Measurements from ENCODE around the gene TMEM235.
"Not testable (repeated sequence)": the region's sequence is repeated elsewhere in the genome, so short reads cannot be mapped to it uniquely, and the experiment has no call there.

Gene TMEM235

GRCh38 chr17:78235022-78235421 lies 3.6 kb downstream of the TMEM235 start:
- H3K4me3 ChIP-seq (ENCODE audit: low read length); DNase-seq (ENCODE audit: low read depth, low spot score): not testable (repeated sequence)

DNA sequence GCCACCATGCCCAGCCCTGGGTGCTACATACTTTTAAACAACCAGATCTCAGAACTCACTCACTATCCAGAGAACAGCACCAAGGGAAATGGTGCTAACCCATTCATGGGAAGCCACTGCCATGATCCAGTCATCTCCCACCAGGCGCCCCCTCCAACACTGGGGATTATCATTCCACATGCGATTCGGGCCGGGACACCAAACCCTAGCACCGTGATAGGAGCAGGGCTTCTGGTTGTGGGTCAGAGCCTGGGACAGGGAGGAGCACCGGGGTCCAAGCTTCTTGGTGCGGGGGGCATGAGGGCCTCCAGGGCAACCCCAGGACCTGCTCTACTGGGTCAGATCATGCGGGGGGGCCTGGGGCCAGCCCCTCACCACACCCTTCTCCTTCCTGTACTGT lies 4.5 kb downstream of the TMEM235 start:
- no peak overlapping the region for H3K4me3 ChIP-seq (ENCODE audit: low read length)
- DNase-seq (ENCODE audit: low read depth, low spot score): no peak

GRCh38 chr17:78236362-78237127 lies 5.1 kb downstream of the TMEM235 start:
- DNase-seq (ENCODE audit: low read depth, low spot score): no peak
- no peak overlapping the region for H3K4me3 ChIP-seq (ENCODE audit: low read length)

- DNase-seq (ENCODE audit: low read depth, low spot score): no peak
- no peak overlapping the region for H3K4me3 ChIP-seq (ENCODE audit: low read length)
These were observed 6.1 kb downstream of the TMEM235 start for GRCh38 chr17:78237401-78238012.

DNA sequence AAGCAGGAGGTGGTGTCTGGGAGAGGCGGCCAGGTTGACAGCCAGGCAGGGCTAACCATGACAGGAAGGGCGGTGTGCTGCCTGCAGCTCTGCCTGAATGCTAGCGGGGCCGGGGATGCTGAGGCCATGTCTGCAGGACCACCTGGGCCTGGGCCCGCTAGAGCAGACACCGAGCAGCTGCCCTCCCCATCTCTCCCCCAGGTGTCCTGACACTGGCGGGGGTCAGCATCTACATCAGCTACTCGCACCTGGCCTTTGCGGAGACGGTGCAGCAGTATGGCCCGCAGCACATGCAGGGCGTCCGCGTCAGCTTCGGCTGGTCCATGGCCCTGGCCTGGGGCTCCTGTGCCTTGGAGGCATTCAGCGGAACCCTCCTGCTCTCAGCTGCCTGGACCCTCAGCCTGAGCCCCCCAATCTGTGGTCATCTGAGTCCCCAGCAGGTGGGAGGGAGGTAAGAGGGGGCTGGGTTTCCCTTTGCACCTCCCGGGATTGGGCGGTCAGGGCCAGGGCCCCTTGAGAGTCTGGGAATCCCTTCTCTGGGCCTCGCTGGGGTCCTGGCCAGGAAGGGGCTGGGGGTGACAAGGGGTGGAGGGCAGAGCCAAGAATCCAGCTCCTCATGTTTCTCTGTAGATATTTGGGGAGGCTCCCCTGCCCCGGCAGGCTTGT lies 7.5 kb downstream of the TMEM235 start:
- DNase-seq (ENCODE audit: low read depth, low spot score): no peak

GRCh38 chr17:78239489-78239931 lies 8.1 kb downstream of the TMEM235 start:
- DNase-seq (ENCODE audit: low read depth, low spot score): no peak
- no peak overlapping the region for H3K4me3 ChIP-seq (ENCODE audit: low read length)

More for the DNA sequence above, 7.5 kb downstream of the TMEM235 start:
- no peak overlapping the region for H3K4me3 ChIP-seq (ENCODE audit: low read length)

DNA sequence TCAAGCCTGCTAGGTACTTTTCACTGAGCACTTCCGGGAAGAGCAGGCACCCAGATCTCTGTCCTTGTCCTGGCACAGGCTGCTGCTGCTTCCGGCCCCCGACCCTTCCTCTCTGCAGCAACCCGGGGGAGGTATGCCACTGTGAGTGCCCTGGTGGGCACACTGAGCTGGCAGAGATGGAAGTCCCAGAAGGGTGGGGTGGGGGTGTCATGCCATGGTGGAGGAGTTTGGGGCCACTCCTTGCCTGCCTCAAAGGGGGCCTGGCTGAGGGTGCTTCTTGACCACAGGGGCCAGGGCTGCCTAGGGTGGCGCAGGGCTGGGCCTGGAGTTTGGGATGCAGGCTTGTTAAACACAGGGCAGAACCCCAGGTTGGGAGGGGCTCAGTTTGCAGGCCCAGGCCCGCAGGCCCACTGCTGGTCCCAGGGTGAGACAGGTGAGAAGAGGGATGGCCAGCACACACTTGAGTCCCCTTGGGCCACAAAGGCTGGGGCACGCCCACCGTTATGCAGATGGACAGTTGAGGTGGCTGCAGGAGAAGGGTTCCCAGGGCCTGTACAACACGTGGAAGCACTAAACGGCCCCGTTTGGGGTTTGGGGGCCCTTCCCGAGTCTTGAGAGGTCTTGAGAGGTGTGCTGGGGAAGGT lies 8.7 kb downstream of the TMEM235 start:
- DNase-seq (ENCODE audit: low read depth, low spot score): no peak
- no peak overlapping the region for H3K4me3 ChIP-seq (ENCODE audit: low read length)

- DNase-seq (ENCODE audit: low read depth, low spot score): no peak
- no peak overlapping the region for H3K4me3 ChIP-seq (ENCODE audit: low read length)
These were observed 9.4 kb downstream of the TMEM235 start for GRCh38 chr17:78240839-78241238.

- no peak for DNase-seq (ENCODE audit: low read depth, low spot score)
- no peak overlapping the region for H3K4me3 ChIP-seq (ENCODE audit: low read length)
These were observed 10.0 kb downstream of the TMEM235 start for GRCh38 chr17:78241277-78242023.

DNA sequence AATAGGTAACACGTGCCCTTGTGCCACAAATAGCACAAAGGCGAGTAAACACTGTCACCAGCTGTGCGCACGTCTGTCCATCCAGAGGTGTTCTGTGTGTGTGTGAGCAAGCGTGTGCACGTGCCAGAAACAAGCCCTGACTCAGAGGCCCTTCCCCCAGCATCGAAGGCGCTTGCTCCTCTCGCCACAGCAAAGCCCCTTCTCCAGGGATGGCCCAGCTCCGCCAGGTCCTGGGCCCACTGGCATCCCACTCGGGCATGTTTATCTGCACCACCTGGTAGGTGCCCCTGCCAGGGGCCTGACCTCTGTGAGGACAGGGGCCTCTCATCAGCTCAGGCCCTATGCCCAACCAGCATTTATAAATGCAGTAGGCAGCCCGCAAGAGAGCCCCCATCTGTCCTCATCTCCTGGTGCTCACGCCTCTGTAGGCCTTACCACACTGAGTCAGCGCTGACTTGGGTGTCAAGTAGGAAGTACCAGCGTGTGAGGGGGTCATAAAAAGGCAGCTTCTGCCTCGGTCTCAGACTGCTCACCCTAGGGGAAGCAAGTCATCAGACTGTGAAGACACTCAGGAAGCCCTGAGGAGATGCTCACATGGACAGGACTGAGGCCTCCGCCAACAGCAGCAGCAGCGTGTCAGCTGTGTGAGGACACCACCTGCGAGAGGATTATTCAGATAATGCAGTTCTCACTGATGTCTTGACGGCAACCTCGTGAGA lies 10.8 kb downstream of the TMEM235 start:
- H3K4me3 ChIP-seq (ENCODE audit: low read length): no peak overlapping the region
- DNase-seq (ENCODE audit: low read depth, low spot score): no peak

DNA sequence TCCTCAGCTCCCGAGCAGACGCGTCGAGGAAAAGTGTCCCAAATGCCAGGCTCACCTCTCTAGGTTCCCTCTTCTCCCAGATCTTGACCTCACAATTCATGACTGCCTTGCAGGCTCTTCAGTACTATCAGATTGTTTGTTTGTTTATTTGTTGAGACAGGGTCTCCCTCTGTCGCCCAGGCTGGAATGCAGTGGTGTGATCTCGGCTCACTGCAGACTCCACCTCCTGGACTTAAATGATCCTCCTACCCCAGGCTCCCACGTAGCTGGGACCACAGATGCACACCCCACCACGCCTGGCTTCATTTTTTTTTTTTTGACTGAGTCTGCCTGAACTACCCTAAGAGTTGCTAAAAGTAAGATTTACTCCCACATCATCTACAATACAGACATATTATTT lies 15.9 kb downstream of the TMEM235 start:
- DNase-seq (ENCODE audit: low read depth, low spot score): no peak
- no peak overlapping the region for H3K4me3 ChIP-seq (ENCODE audit: low read length)

DNA sequence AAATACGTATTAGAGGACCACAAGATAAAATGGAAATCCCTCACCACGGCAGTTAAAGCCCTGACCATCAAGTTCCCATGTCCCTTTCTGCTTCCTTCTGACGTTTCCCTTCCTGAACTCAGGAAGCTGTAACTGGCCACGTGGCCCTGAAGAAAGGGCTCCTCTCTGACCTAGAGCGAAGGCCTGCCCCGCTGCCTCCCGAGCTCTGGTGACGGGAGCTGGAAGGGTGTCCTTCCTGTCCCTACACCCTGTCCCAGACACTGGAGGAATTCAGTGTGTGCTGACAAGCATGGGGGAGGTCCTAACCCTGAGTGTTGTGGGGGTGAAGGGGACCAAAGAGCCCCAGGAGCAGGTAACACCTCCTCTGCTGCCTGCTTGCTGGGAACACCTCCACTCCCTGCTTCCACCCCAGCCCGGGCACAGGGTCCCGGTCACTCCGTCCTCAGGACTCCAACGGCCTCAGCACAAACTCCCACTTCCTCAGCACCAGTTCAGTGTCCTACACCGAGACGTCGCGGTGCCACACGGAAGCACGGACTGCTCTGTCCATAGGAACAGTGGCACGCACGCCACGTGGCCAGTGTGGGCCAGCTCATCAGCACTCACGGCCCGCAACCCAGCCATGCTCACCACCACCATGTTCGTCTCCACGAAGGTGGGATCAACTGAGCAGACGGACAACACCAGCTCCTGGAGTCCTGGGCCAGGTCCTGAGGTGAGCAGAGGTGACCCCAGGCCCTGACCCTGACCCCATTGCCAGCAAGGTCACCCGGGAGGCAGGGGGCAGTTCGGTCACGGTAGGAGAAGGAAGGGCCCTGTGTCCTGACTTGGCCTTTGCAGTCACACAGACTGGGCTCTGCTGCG lies 16.9 kb downstream of the TMEM235 start:
- DNase-seq (ENCODE audit: low read depth, low spot score): no peak
- H3K4me3 ChIP-seq (ENCODE audit: low read length): no peak overlapping the region

DNA sequence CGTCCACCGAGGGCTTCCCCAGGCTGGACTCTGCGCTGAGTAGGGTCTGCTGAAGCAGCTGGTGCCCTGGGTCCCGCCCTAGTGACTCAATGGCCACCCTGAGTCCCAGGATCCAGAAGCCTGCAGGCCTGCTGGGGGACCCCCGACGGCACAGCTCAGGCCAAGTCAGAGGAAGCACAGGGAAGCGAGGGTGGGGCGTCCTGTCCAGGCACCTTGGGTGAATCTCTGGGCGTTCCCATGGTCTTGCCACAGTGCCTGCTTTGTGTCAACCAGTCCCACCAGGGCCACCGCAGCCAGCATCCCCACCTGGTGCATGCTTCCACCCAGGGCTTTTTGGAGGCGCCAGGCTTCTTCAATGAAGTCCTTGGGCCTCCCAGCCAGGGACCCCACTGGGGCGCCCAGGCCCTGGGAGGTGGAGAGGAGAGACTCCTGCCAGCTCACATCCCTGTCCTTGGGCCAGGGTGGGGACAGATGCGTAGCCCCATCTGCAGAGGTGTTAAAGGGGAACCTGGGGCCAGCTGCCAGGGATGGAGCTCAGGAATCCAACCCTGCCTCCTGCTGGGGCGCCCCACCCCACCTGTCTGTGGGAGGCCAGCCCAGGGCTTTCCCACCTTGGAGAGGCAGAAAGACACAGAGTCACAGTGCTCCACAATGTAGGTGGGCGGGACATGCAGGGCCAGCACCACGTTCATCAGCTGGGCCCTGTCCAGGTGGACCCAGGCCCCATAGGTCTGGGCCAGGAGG lies 17.8 kb downstream of the TMEM235 start:
- H3K4me3 ChIP-seq (ENCODE audit: low read length): no peak overlapping the region
- DNase-seq (ENCODE audit: low read depth, low spot score): no peak

GRCh38 chr17:78249818-78250806 lies 18.7 kb downstream of the TMEM235 start:
- no peak for DNase-seq (ENCODE audit: low read depth, low spot score)
- H3K4me3 ChIP-seq (ENCODE audit: low read length): no peak overlapping the region

- peak; percentile 80 for DNase-seq (ENCODE audit: low read depth, low spot score)
- H3K4me3 ChIP-seq (ENCODE audit: low read length): peak overlapping the region; percentile 27
These were observed 19.7 kb downstream of the TMEM235 start for GRCh38 chr17:78250891-78251772.

Measured in Jurkat, Clone E6-1 (cell line).